HG02973 (cell line): ENCODE data around the gene MKNK1.

Experiments
- ATAC-seq: cut with Tn5 transposase; IDR thresholded peaks from one replicate; pipeline ENCODE4 v1.9.1; 2021; ENCODE audit warnings: moderate library complexity; ENCODE audit not compliant: unreplicated experiment

MKNK1 gene

DNA sequence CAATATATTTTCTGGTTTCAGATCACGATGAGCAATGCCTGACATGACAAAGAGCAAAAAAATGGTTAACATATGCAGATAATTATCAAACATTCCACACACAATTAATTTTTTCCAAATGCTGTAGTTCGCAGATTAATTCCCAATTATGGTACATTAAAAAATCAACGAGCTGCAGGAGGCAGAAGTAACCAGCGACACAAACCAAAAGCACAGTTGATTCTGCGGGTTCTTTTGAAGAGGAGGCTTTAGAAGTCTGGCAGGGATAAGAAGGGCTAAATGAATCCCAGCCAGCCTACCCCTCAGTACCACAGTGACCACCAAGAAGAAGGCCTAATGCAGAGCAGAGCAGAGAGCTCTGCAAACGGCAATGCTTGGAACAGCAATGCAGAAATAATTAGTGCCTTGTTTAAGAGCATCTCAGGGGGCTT lies 35.6 kb downstream of the MKNK1 start:
- no peak for ATAC-seq

DNA sequence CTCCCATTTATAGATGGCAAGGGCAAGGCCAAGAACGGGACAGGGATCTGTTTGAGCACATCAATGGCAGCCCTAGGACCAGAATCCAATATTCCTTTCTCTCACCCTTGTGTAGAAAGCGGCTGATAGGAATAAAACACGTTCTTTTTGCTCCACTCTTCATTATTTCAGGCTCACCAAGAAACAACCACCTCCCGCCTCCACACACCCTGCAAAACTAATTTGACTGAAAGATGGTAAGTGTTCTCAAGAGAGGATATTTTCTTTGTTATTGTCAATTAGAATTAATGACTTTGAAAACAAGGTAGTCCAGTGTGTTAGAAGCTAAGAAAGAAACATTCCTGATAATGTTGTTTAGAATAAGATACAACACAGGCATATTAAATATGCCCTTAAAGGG lies 40.7 kb downstream of the MKNK1 start:
- no peak for ATAC-seq

DNA sequence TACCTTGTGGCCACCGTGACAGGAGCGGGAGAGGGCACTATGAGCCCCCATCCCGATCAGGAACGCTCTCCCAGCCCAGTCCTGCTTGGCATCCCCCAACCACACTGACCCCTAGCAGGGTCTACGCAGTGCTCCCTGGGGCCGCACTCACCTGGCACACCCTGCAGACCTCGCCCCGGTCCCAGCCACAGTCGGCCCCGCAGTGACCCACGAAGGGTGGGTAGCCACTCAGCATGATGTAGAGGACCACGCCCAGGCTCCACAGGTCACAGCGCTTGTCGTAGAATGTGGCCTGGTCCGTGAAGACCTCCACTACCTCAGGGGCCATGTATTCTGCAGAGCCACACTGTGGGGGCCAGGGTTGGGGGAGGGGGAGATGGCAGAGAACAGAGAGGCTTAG lies 41.6 kb downstream of the MKNK1 start:
- no peak for ATAC-seq

DNA sequence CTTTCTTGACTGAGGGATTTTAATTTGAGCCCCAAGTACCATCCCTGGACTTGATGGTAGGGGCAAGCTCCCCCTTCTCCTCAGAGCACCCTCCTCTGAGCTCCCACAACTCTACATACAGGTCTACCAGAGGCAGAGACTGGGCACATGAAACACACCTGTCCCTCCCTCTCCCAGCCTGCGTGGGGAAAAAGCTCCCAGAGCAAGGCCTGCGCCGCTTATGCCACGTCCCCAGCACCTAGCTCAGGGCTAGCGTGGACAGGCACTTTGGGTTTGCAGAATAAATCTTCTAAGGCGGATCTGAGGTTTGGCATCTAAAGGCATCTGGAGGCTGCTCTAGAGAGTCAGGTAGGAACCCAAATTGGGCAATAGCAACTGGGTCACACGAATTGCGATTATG lies 45.1 kb downstream of the MKNK1 start:
- ATAC-seq, result no peak

DNA sequence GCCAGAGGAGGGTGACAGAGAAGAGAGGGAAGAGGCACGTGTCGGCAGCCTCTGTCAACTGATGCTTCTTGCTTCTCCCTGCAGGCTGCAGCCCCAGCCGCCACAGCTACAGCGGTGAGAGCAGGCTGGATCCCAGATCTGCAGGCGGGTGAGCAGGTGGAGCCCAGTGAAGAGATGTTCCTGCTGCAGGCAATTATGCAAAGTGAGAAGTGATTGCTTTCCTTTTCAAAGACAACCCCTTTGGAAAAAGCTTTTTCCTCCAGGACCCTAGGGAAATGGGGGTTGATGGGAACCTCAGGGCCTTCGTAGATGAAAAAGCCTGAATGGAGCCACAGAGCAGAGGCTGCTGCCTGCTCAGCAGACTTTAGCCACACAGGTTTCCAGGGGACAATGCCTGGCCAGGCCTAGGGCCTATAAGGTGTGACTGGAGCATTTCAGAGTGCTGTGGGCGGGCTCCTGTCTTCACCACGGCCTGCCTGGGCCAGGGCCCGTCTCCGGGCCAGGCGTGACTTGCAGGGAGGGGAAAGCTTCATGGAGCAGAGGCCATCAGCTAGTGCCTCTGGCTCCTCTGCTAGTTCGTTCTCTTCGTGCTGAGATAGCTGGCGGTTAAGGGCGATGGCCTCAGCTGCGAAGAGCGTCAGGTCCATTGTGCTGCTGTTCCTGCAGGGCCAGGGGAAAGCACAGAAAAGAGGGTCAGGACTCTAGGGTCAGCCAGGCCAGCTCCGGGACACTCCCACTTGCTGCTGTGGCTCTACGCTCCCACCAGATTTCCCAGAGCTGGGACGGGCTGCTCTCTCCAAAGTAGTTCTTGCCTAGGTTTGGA lies 45.7 kb downstream of the MKNK1 start:
- no peak for ATAC-seq

DNA sequence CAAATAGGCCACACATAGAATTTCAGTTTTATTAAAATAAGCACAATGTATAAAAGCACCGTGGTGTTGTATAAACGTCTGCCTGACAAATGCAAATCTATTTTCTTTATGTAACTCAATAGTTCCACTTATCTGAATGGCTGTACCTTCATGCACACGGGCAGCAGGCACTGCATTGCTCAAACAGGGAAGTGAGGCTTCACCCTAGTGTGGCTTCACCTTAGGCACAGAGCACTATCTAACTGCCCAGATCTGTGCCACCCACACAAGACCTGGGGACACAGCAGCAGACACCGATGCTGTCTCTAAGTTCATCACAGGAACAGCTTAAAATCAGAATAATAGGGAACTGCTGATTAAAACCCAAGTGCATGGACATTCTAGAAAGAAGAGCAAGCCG lies 46.7 kb downstream of the MKNK1 start:
- ATAC-seq, result no peak

DNA sequence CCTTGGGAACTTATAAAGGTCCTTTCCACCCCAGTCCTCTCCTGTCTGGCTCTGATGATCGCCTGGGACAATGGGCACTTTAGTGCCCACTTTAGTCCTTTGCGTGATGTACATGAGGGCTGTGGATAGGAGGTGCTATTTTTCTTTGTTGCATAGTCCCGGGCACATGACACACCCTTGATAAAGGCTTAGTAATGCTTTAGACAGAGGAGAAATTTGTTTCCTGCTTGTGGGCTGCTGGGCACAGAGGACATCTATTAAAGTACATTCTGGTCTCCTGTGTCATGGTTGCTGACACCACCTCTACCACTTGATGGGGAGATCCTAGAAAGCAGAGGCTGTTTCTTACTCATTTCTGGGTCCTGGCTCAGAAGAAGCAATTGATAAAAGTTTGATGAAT lies 47.2 kb downstream of the MKNK1 start:
- no peak for ATAC-seq

DNA sequence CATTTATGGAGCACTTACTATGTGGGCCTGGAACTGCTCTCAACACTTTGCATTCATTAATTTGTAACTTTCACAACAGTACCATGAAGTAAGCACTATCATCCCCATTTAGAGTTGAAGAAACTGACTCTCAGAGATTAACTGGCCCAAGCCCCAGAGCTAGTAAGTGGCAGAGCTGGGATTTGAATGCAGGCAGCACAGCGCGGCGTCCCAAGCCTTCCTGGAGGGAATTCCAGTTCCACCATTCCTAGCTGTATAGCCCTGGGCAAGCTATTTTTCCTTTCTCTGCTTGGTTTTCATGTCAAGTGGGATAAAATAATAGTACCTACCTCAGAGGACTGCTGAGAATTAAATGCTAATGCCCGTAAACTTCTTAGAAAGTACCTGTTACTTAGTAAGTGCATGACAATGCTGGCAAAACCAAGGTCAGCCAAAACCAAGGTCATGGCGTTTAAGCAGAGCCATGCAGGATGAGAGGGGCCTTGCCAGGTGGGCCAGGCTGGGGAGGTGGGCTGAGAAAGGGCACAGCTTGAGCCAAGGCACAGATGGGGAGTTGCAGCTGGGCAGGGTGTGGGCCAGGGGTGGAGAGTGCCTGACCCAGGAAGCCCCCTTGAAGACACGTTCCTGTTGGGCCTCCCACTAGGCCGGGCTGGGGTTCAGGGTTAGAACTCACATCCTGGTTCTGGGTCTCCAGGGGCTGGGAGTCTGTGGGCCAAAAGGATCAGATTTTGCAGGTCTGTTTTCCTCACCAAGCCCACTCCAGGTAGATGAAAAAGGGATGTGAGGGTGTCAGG lies 48.0 kb downstream of the MKNK1 start:
- ATAC-seq, result no peak

DNA sequence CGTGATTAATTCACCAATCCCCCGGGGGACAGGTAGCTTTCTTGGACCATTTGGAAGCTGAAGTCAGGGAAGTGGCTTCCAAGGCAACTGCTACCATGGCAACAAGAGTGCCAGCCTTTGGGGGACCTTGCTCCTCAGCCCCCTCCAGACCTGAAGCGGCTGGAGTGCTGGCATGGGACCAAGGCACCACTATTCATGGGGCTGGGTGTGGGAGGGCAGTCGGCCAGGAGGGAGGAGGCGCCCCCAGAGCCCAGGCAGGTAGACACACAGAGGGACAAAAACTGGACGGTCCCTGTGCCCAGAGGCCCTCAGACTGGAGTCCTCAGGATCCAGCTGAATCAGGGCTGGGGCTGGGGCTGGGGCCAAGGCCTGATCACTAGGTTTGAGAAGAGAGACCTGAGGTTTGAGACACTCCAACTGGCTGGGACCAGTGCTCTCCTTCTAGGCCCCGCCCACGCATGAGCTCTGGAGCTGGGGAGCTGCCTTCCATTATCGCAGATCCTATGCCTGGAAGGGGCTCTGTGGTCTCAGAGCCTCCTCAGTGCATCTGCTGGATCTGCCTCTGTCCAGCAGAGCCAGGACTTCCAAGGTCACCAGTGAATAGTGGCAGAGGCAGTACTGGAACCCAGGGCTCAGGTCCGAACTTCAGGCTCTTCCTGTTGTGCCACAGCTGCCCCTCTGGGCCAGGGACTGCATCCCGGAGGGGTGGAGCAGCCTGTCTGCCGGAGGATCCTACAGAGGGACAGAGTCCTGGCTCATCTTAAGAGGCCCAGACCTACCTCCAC lies 49.3 kb downstream of the MKNK1 start:
- no peak for ATAC-seq

DNA sequence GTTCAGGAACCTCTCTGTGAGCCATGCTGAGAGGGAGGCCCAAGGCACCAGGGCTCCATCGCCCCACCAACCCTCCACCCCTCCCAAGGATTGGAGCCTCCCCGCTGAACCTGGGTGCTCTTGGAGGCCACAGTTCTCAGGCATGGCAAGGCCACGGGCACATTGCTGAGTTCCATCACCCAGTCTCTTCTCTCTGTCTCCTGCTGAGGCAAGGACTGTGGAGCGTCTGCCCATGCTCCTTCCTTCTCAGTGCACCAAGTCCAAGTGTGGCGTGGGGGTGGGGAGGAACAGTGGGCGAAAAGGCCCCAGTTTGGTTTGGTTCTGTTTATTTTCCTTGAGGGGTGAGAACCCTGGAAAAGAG lies 49.9 kb downstream of the MKNK1 start:
- no peak for ATAC-seq

DNA sequence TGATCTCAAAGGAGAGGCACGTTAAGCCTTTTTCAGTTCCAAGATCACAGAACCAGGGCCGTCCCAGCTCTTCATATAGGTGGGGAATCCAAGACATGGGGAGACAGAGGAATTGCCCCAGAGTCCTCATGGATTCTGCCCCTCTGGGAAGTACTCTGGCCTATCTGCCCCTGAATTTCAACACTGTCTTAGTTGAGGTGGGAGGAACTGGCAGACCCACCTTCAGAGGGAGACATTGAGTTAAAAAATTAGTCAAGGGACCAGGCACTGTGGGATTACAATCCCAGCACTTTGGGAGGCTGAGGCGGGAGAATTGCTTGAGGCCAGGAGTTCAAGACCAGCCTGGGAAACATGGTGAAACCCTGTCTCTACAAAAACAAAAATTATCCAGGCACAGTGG lies 50.6 kb downstream of the MKNK1 start:
- no peak for ATAC-seq

DNA sequence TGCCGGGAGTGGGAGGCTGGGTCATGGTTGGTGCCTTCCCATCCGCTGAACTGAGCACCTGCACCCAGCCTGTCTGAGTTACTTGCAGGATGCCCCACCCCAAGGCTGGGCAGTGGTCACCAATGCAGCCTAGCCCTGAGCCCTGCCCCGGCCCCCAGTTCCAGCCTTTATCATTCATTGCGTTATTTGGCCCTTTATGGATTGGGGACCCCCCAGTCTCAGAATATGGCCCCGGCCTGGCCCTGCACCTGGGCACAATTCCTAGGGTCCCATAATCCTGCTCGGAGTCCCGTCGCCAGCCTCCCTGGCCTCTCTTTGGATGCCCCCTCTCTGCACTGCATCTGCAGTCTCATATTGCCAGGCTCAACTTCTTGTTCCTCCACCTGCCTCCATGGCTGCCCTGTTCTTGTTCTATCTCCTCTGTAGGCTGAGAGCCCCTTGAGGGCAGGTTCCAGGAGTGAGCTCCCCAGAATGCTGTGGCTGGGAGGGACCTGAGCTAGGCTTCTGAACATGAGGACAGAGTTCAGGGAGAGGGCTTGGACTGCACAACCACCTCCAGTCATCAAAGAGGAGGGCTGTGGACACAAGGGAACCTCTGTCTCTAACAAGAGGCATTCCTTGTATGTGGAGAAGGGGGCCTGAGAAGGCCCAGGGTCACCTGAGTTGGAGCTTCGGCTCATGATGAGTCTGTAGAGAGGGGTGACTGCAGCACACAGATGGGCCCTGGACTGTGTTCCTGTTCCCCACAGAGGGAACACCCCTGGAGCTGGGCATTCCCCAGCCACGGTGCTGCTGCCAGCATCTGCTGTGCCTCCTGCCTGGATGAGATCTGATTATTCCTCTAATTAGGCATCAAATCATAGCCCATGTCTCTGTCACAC lies 51.5 kb downstream of the MKNK1 start:
- no peak for ATAC-seq

DNA sequence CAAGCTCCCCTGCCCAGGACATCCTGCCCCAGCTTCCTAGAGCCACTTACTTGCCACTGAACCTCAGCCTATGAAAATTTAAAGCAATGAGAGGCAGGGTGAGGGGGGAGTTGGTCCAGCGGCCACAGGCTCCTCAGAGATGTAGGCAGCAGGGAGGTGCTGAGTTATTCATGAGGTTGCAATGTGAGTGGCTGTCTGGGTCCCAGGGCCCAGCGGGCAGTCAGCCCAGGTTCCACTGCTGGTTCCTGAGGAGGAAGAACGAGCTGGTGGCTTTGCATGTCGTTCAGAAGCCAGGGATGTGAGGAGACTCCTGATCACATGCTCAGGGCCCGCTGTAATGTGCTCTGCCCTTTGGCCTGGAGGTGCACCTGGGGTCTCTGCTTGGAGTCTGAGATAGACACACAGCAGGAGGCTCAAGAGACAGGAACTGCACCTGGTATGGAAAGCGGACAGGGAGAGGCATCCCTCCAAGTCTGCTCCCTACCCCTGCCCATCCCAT lies 52.4 kb downstream of the MKNK1 start, which contains the start of gene KNCN:
Gene KNCN (minus strand): TSS at position 51 of the 499 bp plus-strand sequence. CDS start 432 bp downstream, outside the sequence.
- ATAC-seq, result no peak

DNA sequence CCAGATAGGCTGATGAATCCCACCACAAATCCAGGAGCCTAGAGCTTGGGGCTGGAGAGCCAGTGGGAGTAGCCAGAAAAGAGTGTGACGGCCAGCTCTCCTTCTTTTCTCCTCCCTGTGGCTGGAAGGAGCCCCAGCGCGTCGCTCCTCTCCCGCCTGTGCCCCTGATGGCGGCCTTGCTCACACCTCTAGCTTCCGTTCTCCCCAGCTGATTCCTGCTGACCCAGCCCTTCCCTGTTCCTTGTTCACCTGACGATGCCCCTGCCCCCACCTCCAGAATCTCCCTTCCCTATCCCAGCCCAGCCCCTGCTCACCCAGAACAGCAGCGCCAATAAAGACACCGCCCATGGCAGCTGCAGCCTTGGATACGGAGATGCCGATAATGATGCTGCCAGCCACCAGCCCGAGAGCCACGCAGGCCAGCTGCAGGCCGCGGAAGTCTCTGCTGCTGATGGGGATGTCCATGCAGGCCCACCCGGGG lies 53.3 kb downstream of the MKNK1 start:
- no peak for ATAC-seq

DNA sequence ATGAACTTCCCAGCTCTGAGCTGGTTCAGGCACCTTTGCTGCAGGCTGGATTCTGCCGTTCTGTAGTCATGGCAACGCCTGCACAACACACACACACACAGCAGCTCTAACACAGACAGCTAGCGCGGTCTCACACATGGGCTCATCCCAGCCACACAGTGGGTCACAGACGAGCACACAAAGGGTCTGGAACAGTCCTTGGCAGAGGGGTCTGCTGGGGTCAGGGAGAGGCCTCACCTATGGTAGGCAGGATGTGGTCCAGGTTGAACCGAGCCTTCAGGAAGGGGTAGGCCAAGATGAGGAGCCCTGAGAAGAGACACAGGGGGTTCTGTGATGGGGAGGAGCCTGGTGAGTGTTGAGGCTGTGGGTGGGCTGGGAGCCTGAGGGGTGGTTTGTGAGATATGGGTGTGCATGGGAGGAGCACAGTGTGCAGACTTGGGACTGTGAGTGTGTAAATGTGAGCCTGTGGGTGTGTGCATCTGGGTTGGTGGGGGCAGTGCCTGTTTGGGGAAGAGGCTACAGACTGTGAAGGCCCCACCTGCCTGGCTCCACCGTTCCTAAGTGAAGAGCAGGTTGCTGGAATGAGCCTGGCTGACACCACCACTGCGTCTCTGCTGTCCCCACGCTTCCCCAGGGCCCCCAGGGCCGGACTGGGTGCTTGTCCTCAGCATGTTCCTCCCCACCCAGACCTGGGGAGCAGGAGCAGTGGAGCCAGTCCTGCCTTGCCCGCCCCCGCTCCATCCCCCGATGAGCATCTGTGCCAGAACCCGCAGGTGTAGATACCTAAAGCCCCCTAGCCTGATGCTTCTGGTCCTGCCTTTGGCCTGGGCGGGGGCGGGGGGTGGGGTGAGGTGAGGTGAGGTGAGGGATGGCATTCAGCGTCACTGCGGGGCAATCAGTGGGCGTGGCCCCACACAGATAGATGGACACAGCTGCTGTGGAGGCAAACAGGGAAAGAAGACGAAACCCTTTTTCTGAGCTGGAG lies 54.1 kb downstream of the MKNK1 start:
- no peak for ATAC-seq

DNA sequence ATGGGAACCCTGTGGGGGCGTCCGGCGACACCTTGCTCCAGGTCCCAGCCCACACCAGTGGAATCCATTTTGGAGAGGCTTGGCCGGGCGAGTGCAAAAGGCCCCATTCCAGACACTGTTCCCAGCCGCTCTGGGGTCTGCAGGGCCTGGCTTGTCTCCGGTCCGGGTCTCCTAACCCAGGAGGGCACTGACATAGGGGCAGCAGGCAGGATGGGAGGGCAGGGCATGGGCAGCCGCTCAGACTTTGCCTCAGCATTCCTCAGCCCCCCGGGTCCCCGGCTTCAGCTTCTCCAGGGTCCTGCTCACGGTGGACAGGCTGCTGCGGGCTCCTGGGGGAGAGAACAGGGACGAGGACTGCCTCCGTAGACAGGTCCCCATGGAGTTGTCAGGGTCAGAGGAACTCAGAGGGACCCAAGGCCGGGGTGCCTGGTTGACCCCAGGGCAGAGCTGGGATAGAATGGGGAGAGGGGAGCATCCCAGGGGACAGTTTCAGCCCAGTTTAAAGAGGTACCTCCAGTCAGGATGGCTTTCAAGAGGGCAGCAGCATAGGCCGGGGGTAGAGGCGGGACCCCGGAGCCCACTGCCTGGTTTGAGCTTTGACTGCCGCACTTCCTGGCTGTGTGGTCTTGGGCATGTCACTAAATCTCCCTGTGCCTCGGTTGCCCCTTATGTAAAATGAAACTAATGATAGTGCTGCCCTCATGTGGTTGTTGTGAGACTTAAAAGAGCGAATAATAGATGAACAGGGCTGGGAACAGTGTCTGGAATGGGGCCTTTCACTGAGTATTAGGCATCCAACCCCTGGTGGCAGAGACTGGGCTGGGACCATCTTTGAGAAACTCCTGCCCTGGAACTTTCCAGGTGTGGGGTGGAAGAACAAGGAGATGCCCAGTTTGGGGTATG lies 56.3 kb downstream of the MKNK1 start:
- no peak for ATAC-seq

DNA sequence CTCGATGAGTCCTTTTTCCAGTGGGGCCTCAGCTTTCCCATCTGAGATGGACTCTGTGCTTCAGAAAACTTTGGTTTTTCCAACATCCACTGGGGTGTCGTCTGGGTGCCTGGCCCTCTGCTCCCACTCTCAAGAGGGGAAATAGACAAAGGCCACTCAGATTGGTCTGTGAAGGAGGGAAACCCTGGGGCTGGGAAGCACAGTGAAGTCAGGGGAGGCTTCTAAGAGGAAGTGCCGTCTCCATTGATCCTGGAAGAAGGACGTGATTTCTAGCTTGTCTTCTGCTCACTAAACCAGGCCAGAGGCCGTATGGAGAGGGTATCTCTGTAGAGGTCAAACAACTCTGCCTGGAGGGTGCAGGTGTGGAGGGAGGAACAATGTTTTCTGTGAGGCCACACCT lies 57.9 kb downstream of the MKNK1 start:
- no peak for ATAC-seq

DNA sequence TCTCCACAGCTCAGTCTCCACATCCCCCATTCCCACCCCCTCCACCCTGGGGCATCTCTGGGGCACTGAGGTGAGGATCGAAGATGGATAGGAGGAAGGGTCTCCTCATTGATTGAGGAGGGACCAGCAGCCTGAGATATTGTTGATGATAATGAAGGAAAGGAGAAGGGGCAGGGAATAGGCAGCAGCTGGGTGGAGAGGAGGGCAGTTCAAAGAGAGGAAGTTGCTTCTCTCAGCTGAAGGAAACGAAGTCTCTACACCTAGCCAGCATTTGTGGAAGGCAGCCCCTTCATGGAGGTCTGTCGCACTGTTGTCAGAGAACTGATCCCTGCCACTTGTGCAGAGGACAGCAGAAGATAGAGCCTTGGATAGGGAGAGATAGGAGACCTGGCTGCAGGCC lies 58.3 kb downstream of the MKNK1 start:
- no peak for ATAC-seq
